ENCODE measurements around the gene E2F6.
A peak's percentile ranks its signal among the peaks of the same experiment; 100 is the strongest.

The E2F6 gene

DNA sequence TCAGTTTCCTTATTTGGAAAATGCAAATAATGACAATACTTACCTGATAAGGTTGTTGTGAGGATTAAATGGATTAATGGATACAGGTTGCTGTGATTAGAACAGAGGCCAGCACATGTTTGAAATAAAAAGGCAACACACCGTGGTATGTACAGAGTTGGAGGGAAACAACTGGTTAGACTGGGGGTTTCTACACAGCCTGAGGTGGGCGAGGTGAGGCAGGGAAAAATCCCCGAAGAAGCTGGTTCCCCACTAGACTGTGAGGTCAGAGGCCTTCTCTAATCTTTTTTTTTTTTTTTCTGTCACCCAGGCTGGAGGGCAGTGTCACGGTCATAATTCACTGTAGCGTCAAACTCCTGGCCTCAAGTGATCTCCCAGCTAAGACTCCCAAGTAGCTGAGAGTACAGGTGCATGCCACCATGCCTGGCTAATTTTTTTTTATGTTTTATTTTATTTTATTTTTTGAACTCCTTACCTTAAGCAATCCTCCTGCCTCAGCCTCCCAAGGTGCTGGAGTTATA is 1.2 kb upstream of the E2F6 start:
- peak overlapping the region; percentile 86 for H3K27ac ChIP-seq (ENCODE audit: low read length)
- peak overlapping the region in 1 of 2 experiments; percentile 95; a peak in 2 of 4 replicates for H3K4me3 ChIP-seq (ENCODE audit: low read depth in 1 of 2, low read length in 2 of 2)
- peaks cover 7% of the 10 kb centered on the region; the same call in 1 of the 2 replicates for H4K20me1 ChIP-seq (ENCODE audit: insufficient read depth, low read length)
- no peak for ATAC-seq (ENCODE audit: insufficient read depth, low read depth)
- no peak for DNase-seq
- peak overlapping the region; percentile 82 for H3K4me2 ChIP-seq (ENCODE audit: insufficient read depth, low read length)
- H3K9ac ChIP-seq (ENCODE audit: low read depth, low read length): peak overlapping the region; percentile 73; the same call in 1 of the 2 replicates
- peaks cover 12% of the 10 kb centered on the region for H3K36me3 ChIP-seq (ENCODE audit: insufficient read depth, low read length)
- no peaks in the 10 kb centered on the region for H3K27me3 ChIP-seq (ENCODE audit: insufficient read depth, low read length, poor library complexity)
- peaks cover 48% of the 10 kb centered on the region for H3K79me2 ChIP-seq (ENCODE audit: insufficient read depth, low read length)
- no peak for TF ChIP-seq EZH2 (IDR thresholded peaks at IDR 0.05; ENCODE audit: borderline replicate concordance, low read depth, low read length, severe bottlenecking)
- TF ChIP-seq, protein P1, sequence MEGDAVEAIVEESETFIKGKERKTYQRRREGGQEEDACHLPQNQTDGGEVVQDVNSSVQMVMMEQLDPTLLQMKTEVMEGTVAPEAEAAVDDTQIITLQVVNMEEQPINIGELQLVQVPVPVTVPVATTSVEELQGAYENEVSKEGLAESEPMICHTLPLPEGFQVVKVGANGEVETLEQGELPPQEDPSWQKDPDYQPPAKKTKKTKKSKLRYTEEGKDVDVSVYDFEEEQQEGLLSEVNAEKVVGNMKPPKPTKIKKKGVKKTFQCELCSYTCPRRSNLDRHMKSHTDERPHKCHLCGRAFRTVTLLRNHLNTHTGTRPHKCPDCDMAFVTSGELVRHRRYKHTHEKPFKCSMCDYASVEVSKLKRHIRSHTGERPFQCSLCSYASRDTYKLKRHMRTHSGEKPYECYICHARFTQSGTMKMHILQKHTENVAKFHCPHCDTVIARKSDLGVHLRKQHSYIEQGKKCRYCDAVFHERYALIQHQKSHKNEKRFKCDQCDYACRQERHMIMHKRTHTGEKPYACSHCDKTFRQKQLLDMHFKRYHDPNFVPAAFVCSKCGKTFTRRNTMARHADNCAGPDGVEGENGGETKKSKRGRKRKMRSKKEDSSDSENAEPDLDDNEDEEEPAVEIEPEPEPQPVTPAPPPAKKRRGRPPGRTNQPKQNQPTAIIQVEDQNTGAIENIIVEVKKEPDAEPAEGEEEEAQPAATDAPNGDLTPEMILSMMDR (IDR thresholded peaks at IDR 0.05; ENCODE audit: borderline replicate concordance, extremely low read depth, low read length, poor library complexity, severe bottlenecking): no peak
- no peak overlapping the region for H2AFZ ChIP-seq (ENCODE audit: low read depth, low read length)
- H3K9me3 ChIP-seq (ENCODE audit: insufficient read depth, low read length, severe bottlenecking): no peaks in the 10 kb centered on the region
- peaks cover 46% of the 10 kb centered on the region for H3K4me1 ChIP-seq (ENCODE audit: insufficient read depth, low read length)

DNA sequence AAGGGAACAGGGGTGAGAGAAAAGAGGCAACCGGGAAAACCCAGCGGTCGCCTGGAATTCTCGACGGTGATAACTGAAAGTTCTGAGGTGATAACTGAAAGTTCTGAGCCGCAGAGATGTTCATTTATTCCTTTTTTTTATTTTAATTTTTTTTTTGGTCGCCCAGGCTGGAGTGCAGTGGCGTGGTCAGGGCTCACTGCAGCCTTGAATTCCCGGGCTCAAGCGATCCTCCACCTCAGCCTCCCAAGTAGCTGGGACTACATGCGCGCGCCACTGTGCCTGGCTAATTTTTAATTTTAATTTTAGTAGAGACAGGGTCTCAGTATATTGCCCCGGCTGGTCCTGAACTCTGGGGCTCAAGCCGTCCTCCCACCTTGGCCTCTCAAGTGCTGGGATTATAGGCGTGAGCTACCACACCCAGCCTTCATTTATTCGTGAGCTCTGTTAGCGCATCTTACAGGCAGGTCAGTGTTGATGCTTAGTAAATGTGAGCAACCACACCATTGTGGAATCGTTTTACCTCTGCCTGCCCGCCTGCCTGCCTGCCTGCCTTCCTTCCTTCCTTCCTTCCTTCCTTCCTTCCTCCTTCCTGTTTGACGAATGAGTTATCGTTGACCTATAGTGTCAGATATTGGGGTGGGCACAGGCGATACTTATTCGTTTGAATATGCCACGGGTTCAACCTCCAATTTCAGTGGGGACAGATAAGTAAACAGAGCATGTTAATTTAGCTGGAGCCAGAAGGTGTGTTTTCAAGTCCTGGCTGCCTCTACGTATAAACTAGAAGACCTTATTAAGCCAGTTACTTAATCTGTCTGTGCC is 557 bp upstream of the E2F6 start:
- no peaks in the 10 kb centered on the region for H3K9me3 ChIP-seq (ENCODE audit: insufficient read depth, low read length, severe bottlenecking)
- peak overlapping the region; percentile 82 for H3K4me2 ChIP-seq (ENCODE audit: insufficient read depth, low read length)
- peaks cover 55% of the 10 kb centered on the region for H3K79me2 ChIP-seq (ENCODE audit: insufficient read depth, low read length)
- H3K36me3 ChIP-seq (ENCODE audit: insufficient read depth, low read length): peaks cover 12% of the 10 kb centered on the region
- peaks cover 13% of the 10 kb centered on the region; the same call in 1 of the 2 replicates for H4K20me1 ChIP-seq (ENCODE audit: insufficient read depth, low read length)
- H3K9ac ChIP-seq (ENCODE audit: low read depth, low read length): peak overlapping the region; percentile 73
- peak overlapping the region; percentile 66 to 95 for H3K4me3 ChIP-seq (ENCODE audit: low read depth in 1 of 2, low read length in 2 of 2)
- H3K27ac ChIP-seq (ENCODE audit: low read length): peak overlapping the region; percentile 86
- peaks cover 52% of the 10 kb centered on the region for H3K4me1 ChIP-seq (ENCODE audit: insufficient read depth, low read length)
- H2AFZ ChIP-seq (ENCODE audit: low read depth, low read length): peak overlapping the region; percentile 88
- peak; percentile 34 for ATAC-seq (ENCODE audit: insufficient read depth, low read depth)
- H3K27me3 ChIP-seq (ENCODE audit: insufficient read depth, low read length, poor library complexity): no peaks in the 10 kb centered on the region
- peak; percentile 18 for DNase-seq
- TF ChIP-seq EZH2 (IDR thresholded peaks at IDR 0.05; ENCODE audit: borderline replicate concordance, low read depth, low read length, severe bottlenecking): no peak
- TF ChIP-seq, protein P1 (IDR thresholded peaks at IDR 0.05; ENCODE audit: borderline replicate concordance, extremely low read depth, low read length, poor library complexity, severe bottlenecking): no peak

DNA sequence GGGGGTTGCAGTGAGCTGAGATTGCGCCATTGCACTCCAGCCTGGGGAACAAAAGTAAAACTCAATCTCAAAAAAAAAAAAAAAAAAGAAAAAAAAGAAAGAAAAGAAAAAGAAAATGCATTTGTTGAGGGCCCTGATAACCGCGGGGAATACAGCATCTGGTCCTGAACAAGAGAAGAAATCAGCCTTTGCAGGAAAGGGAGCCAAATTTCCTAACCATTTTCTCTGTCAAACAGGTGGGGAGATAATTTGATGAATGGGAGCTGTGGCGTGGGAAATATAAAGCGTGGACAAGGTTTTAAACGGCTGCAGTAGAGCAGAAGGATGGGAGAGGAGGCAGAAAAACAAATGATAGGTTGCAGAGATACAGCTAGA is 864 bp downstream of the E2F6 start:
- Histone ChIP-seq H3K9ac (ENCODE audit: low read depth, low read length) (peak overlapping the region; percentile 73), H2AFZ (ENCODE audit: low read depth, low read length) (peak overlapping the region; percentile 88), H3K9me3 (ENCODE audit: insufficient read depth, low read length, severe bottlenecking) (no peaks in the 10 kb centered on the region), H3K4me2 (ENCODE audit: insufficient read depth, low read length) (peak overlapping the region; percentile 82), H3K4me1 (ENCODE audit: insufficient read depth, low read length) (peaks cover 62% of the 10 kb centered on the region), H3K36me3 (ENCODE audit: insufficient read depth, low read length) (peaks cover 17% of the 10 kb centered on the region), H4K20me1 (ENCODE audit: insufficient read depth, low read length) (peaks cover 26% of the 10 kb centered on the region; the same call in 1 of the 2 replicates), H3K4me3 (ENCODE audit: low read depth in 1 of 2, low read length in 2 of 2) (peak overlapping the region; percentile 66 to 95; a peak in 3 of 4 replicates), H3K27ac (ENCODE audit: low read length) (peak overlapping the region; percentile 86), H3K27me3 (ENCODE audit: insufficient read depth, low read length, poor library complexity) (no peaks in the 10 kb centered on the region), H3K79me2 (ENCODE audit: insufficient read depth, low read length) (peaks cover 69% of the 10 kb centered on the region)
- DNase-seq (no peak), ATAC-seq (ENCODE audit: insufficient read depth, low read depth) (no peak)
- TF ChIP-seq, protein P1 (IDR thresholded peaks at IDR 0.05; ENCODE audit: borderline replicate concordance, extremely low read depth, low read length, poor library complexity, severe bottlenecking): no peak
- no peak for TF ChIP-seq EZH2 (IDR thresholded peaks at IDR 0.05; ENCODE audit: borderline replicate concordance, low read depth, low read length, severe bottlenecking)

Data from DND-41 (cell line).